Renal cortical epithelial cell (primary cell): ENCODE measurements around the gene MAEA. TPM values are rescaled to one million over a fixed set of nuclear protein-coding genes. Genes with fewer than 3 reads are reported as not detected.
"Not testable (repeated sequence)": the region's sequence is repeated elsewhere in the genome, so short reads cannot be mapped to it uniquely, and the experiment has no call there.

Experiments used
- DNase-seq: peaks from one replicate; pipeline ENCODE4 v3.0.0-alpha.2; 2011; ENCODE audit warnings: low read depth
- total RNA-seq: library from RNA; depleted of rRNA; stranded (reverse); fragments of >200 nt; gene quantifications from 2 replicates; pipeline ENCODE4 v1.2.3, GENCODE V29; 2014

MAEA gene
- total RNA-seq, 1 donor from 2014 or later, result 139 TPM

GRCh38 chr4:1279253-1279652, 10.4 kb upstream of the MAEA start:
- no peak for DNase-seq

GRCh38 chr4:1283711-1284110, 6.0 kb upstream of the MAEA start:
- no peak for DNase-seq

- no peak for DNase-seq
Observed at GRCh38 chr4:1285151-1285789, 4.4 kb upstream of the MAEA start.

- no peak for DNase-seq
Observed at GRCh38 chr4:1285790-1286553, 3.7 kb upstream of the MAEA start.

- no peak for DNase-seq
Observed at GRCh38 chr4:1288786-1289185, 905 bp upstream of the MAEA start.

- DNase-seq, result no peak
Observed at GRCh38 chr4:1290165-1290977, 680 bp downstream of the MAEA start.

- no peak for DNase-seq
Observed at GRCh38 chr4:1291091-1291490, 1.4 kb downstream of the MAEA start.

GRCh38 chr4:1291996-1292702, 2.5 kb downstream of the MAEA start:
- no peak for DNase-seq

GRCh38 chr4:1292703-1293011, 3.0 kb downstream of the MAEA start:
- not testable (repeated sequence) for DNase-seq

GRCh38 chr4:1293531-1293941, 3.8 kb downstream of the MAEA start:
- no peak for DNase-seq

GRCh38 chr4:1293991-1294390, 4.3 kb downstream of the MAEA start:
- DNase-seq, result no peak

GRCh38 chr4:1294424-1294823, 4.7 kb downstream of the MAEA start:
- DNase-seq, result no peak

- DNase-seq, result no peak
Observed at GRCh38 chr4:1294891-1295290, 5.2 kb downstream of the MAEA start.

- DNase-seq, result no peak
Observed at GRCh38 chr4:1295405-1296055, 5.8 kb downstream of the MAEA start.

GRCh38 chr4:1296324-1297022, 6.8 kb downstream of the MAEA start:
- DNase-seq, result no peak

GRCh38 chr4:1297023-1297395, 7.3 kb downstream of the MAEA start:
- DNase-seq, result no peak

GRCh38 chr4:1297456-1298325, 8.0 kb downstream of the MAEA start:
- DNase-seq, result no peak

- DNase-seq, result no peak
Observed at GRCh38 chr4:1298461-1298860, 8.8 kb downstream of the MAEA start.

- DNase-seq, result no peak
Observed at GRCh38 chr4:1299301-1299860, 9.7 kb downstream of the MAEA start.
